GM18867 (cell line): ENCODE measurements around the gene SMG6.
"Not testable (repeated sequence)": the region's sequence is repeated elsewhere in the genome, so short reads cannot be mapped to it uniquely, and the experiment has no call there.

Experiments used
- ATAC-seq: cut with Tn5 transposase; IDR thresholded peaks from one replicate; pipeline ENCODE4 v1.9.1; 2021; ENCODE audit warnings: mild to moderate bottlenecking, moderate library complexity; ENCODE audit not compliant: unreplicated experiment

Gene SMG6

DNA sequence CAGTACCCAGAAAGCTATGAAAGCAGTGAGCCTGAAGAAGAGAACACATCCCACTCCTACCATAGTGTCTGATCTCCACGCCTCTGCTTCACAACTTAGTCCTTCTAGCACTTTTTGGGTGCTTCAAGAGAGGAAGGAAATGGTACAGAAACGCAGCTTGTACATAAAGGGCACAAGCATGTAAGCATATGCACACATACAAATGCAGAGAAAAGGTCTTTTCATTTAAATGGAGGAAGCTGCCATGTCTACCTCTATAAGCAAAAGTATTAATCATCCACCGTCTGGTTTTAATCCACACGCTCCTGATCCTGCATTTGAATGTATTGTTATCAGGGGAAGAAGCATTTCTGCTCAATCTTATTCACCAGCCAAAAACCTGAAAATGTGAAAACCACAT is 148.0 kb downstream of the SMG6 start:
- no peak for ATAC-seq

DNA sequence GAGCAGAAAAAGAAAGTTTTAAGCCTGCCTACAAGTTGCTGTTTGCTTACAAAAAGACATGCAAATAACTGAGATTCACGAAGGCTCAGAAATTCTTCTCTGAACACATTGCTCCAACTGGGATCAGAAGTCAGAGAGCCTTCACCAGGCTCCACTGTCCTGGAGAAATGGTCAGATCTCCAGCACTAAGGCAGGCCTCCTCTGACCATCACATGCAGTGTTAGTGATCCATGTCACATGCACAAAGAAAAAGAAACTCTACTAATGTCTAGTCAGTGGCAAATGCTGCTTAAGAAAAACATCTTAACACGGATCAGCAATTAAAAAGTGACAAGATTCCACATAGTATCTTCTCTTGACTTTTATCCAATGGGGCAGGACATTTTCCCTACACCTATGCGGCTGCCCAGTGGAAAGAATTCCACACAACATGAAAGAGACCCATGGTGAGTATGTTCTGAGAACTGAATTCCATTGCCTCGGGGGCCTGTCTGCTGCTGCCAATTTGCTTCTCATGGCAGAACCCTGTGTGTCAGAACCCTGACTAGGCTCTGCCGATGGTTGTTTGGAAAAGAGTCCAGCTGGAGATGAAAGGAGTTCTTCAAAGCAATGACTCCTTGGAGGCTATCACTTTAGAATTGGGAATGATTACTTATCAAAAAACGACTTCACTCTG is 152.1 kb downstream of the SMG6 start:
- no peak for ATAC-seq

DNA sequence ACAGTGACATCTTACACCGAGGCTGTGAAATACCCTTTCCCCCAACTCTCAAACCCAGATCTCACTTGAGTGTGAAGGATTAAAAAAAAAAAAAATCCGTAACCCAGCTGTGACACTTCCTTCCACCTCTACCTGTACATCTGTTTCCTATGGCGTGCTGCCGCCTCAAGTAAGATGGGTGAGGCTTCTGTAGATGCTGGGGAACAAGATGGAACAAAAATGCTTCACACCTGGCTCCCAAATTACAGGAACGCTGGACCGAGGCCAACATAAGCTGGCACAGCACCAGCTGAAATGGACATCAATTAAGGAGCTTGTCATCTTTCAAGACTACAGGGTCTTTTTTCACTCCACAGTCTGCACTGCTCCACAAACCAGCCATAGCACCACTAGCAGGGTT is 152.8 kb downstream of the SMG6 start:
- ATAC-seq = no peak

DNA sequence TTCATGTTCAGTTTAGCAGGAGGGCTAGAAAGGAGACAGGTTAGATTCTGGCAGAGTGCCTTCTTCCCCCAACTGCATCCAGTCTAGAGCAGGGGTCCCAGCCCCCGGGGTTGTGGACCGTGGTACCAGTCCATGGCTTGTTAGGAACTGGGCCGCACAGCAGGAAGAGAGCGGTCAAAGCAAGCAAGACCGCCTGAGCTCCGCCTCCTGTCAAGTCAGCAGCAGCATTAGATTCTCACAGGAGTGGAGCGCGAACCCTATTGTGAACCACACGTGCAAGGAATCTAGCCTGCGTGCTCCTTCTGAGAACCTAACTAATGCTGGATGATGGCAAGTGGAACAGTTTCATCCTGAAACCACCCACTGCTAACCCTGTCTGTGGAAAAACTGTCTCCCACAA is 153.7 kb downstream of the SMG6 start:
- ATAC-seq = no peak

DNA sequence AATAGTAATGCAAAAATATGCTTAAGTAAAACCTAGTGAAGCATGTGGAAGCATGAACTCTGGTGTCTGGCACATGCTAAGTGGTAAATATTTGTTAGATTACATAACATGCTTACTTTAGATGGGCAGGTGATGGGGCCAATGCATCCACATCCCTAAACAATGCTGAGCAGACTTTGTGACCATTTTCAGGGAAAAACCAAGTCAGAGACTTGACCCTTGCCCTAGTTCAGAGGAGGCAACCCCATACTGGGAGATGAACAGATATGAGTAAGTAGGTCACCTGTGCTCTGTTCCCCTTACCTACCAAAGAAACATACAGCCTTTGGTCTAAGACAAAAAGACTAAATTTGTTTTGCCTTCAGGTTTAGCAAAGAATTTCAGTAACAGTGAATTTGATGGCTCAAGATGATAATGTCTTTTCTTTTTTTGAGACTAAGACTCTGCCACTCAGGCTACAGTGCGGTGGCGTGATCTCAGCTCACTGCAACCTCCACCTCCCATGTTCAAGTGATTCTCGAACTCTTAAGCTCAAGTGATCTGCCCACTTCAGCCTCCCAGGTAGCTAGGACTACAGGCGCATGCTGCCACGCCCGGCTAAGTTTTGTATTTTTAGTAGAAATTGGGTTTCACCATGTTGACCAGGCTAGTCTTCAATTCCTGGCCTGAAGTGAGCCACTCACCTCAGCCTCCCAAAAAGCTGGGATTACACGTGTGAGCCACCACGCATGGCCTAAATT is 157.3 kb downstream of the SMG6 start:
- no peak for ATAC-seq

DNA sequence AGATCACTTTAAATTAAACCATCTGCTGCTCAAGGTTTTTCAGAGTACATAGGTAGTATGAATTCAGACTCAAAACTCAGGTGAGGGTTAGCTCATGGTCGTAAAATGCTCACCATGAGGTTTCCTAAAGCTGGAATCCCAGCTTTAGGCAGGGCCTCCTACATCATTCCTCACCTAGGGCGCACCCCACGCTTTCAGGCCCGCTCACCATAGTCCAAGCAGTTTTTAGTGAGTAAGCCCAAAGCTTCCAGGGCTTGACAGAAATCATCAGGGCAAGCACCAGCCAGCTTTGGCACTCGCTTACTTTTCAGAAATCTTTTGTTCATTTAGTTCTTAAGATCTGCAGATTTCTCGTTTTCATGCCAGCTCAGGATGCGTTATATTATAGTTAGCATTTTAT is 158.9 kb downstream of the SMG6 start:
- ATAC-seq = no peak

DNA sequence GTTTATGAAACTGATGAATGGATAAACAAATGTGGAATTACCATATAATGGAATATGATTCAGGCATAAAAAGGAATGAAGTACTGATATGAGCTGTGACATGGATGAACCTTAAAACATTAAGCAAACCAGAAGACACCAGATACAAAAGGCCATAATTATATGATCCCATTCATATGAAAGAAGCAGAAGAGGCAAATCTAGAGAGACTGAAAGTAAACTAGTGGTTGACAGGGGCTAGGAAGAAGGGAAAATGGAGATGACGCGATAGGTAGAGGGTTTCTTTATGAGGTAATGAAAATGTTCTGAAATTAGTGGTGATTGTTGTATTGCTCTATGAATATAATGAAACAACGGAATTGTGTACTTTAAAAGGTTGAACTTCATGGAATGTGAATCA is 160.3 kb downstream of the SMG6 start:
- no peak for ATAC-seq

DNA sequence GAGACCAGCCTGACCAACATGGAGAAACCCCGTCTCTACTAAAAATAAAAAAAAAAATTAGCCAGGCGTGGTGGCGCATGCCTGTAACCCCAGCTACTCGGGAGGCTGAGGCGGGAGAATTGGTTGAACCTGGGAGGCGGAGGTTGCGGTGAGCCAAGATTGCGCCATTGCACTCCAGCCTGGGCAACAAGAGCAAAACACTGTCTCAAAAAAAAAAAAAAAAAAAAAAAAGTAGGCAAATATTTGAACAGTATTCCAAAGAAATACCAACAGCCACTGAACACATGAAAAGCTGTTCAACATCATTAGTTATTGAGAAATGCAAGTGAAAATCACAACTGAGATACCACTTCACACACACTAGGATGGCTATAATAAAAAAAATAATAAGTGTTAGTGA is 160.9 kb downstream of the SMG6 start:
- not testable (repeated sequence) for ATAC-seq

DNA sequence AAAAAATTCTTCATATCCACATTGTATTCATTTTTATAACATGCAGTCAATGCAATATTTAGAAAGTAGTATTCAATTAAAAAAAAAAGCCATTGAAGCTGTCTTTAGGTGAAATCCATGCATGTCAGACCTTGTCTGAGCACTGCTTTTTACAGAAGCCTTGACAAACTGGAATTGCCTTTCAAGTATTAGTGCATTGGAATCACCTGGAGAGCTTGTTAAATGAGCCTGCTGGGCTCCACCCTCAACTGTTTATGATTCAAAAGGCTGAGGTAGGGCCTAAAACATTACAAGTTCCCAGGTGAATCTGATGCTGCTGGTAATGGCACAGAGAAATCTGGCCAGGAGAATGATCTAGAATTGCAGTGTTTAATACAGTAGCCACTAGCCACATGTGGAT is 162.9 kb downstream of the SMG6 start:
- ATAC-seq = no peak

DNA sequence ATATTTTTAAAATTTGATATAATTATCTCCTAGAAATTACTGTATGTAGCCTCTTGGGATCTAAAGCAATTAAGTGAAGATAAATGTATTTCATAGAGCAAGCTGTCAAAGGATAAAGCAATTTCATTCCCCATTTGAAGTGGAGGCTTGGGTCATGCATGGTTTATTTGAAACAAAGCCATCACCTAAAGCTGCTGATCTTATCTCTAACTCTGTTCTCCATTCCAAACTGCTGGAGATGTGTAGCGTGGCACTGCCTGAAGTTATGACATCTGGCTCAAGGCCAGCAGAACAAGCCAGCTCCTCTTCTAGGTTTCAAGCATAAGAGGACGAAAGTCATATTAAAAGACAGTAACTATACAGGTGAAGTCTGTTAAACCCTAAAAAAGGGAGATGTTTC is 164.8 kb downstream of the SMG6 start:
- peak; percentile 5 for ATAC-seq

DNA sequence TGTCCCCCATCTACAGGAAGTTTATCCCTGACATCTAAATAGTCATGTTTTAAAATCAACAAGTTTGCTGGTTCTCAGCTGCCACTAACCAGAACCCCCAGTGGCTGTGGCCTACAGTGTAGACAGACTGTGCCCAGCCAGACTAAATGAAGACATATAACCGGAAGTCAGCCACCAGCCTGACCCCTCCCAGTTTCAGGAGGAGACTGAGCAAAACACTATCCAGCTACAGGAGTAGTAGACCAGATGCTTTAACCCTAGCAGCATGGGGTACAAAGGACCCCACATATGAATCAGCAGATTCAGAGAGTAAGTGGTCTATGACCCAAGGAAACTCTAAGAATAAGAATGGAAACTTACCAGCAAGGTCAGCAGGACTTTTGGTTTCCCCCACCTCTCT is 165.3 kb downstream of the SMG6 start:
- ATAC-seq = peak; percentile 69

DNA sequence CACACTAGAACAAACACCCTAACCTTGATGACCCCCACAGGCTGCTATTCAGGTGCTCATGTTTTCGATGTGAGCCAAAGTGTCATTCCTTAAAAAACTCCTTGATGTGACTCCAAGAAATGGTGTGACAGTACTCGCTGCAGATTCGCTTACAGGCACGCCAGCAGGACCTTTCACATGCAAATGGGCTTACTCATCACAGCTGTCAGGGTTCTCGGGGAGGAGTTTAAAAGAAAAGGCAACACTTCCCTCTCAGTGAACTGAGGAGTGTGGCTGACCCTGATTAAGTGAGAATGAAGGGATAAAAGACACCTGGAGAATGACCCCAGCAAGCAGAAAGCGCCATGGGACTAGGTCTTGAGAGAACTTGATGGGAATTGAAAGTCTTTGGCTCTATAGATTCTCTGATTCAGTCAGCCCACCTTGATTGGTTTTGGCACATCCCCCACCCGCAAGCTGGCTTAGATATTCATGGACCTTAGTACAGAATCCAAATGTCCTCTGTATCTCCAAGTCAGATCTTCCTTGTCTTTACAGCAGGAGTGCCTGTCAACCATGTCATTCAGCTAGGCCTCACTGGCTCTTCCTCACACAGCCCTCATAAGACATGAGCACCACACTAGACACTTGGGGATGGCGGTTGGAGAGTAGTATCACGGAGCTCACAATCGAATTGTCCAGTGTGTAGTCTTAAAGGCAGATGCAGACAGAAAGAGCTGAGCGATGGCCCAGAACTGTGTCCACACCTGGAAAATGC is 166.1 kb downstream of the SMG6 start:
- ATAC-seq = no peak

DNA sequence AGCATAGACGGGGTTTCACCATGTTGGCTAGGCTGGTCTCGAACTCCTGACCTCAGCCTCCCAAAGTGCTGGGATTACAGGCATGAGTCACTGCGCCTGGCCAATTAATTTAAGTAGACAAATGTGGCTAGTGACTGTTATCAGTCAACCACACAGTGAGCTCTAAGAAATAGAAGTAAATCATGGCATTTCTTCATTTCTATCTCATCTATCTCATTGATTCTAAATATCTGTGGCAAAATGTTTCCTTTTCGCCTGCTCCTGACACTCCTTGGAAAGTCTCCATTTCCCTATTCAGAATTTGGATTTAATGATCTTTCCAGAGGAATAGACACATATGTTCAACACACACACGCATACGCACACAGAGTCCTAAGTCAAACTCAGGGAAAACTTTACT is 167.3 kb downstream of the SMG6 start:
- ATAC-seq = no peak

DNA sequence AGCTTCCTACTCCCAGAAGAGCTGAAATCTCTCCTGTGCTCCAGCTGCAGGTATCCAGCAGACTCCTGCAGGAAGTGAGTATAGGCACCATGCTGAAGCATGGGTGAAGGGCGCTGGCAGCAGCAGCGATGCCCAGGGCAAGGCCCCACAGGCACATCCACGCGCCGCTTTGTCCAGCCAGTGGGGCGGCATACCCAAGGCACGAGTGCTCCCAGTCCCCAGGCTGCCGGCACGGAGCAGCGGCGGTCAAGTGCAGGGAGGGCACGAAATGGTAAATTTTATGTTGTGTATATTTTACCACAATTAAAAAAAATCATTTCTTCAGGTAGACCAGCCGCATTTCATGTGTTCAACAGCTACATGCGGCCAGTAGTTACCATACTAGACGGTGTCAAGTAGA is 175.6 kb downstream of the SMG6 start:
- no peak for ATAC-seq

DNA sequence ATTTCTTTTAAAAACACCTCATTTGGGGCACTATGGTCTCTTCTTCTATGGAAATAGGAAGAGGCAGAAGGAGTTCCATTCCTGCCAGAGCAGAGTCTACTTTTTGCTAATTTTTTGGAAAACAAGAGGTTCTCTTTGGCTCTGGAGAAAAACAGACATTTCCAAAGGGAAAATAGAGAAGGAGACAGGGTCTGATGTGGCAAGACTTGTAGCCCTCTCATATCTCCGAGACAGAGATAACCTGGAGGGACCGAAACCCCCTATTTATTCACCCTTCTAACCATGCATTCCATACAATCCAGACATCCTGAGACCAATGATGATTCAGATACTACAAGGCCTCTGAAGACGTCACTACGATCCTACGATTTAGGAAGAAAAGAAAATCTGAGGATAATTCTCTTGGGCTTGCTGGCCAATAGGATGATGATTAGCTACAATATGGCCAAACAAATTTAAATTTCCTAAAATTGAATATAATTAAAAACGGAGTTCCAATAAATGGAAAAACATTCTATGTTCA is 178.5 kb downstream of the SMG6 start:
- ATAC-seq = no peak

DNA sequence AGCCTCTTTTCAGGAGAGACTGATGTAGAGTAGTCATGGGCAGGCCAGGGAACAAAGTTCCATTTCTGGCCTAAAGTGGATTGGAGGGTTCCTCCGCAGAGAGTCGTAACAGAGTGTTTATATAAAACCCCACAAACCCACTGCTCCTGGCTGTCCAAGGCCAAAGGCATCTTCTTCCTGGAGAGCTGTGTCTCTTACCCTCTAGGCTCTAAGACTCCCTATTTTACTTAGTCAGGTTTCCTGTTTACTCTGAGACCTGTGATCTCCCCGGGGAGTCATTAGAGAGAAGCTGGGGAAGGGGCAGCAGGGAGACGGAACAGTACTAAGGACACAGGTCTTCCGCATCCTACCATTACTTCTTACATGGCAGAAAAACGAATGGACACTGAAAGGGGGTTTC is 179.2 kb downstream of the SMG6 start:
- ATAC-seq = no peak

DNA sequence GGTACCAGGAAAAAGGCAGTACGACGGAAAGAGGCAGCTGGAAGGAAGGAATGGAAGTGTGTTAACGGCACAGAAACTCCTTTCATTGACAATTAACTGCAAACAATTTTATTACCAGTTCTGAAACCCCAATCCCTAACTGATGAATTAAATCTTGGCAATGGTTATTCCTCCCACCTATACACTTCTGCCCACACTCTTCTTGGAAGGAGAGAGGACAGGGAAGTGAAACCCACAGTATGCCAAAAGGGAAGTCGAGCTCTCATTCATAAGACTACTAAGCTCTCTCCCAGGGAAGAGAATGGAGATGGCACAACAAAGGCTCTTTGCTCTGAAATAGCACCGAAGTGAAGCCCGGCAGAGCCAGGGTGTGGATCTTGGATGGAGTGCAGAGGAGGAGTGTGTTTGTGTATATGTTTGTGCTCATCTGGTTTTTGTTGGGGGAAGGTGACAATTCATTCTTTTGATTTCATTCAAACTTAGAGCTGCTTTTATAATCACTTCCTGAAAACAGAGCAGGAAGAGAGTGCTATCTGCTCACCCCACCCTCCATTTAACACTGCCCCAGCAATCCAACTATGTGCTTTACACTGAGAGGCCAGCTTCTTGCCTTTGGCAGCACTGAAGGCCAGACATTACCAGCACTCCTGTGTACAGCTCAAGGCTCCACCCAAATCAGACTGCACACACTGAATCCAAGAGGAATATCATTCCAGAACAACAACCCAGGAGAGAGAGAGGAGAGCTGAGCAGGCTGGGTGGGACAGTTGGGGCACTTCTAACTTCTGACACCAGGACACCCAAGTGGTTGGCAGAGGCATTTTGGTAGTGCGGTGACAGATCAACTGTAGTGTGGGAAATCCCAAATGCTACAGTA is 180.0 kb downstream of the SMG6 start:
- no peak for ATAC-seq

DNA sequence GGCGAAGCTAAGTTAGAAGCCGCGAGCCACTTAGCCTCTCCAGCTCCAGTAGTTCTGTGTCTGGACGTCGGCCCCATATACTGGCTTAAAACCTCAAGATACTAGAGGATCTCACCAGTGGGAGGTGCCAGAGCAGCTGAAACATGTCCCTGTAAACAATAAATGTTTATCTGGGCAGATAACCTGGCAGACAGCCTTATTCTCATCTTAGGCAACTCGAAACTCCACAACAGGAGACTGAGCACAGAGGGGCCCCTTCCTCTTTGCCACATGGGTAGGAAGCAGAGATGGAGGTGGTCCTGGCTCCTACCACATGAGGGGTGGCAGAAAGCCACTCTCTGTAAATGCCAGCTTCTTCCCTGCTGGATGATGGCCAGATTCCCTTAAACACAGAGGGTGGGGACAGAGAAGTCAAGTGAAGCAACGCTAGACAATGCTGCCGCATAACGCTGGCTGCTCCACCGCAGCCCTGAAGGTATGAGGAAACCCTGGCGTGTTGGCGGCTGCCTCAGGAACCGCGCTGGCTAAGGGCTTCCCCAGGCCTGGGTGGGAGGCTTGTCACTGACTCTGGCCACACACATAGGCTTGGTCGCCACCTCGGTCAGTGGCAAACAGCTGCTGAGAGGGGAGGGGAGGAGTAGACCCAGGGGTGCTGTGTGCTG is 180.8 kb downstream of the SMG6 start:
- ATAC-seq = no peak

DNA sequence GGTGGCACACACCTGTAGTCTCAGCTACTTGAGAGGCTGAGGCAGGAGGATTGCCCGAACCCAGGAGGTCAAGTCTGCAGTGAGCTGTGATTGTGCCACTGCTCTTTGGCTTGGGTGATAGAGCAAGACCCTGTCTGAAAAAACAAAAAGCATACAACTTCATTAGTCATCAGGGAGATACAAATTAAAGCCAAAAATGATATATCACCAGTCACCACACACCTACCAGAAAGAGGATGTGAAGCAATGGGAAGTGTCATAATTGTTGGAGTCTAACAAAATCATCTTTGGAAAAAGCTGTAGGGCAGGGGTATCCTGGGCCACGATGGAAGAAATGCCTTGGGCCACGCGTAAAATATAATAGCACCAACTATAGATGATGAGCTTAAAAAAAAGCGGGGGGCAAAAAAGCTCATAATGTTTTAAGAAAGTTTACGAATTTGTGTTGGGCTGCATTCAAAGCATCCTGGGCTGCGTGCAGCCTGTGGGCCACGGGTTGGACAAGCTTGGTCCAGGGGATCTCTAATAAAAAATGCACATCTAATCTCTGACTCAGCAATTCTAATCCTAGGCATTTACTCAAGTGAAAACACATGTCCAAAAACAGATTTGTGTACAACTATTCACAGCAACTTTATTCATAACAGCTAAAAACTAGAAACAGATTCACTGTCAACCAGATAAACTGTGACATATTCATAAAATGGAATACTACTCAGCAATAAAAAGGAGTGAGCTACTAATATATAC is 182.8 kb downstream of the SMG6 start:
- ATAC-seq = no peak

DNA sequence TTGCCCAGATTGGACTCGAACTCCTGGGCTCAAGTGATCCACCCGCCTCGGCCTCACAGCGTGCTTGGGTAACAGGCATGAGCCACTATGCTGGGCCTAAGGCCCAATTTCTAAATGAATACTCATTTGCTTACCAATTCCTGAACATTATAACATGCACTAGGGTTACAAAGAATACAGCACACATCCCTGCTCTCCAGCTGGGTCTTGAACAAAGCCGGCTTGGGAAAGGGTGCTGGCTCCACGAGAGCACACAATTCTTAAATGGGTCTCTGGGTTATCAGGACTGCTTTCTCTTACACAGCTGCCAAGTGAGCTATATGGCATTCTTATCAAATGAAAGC is 190.3 kb downstream of the SMG6 start:
- ATAC-seq = no peak
